H1 (cell line): ENCODE results near the gene OPA3. TPM values are rescaled to one million over a fixed set of nuclear protein-coding genes. Genes with fewer than 3 reads are reported as not detected.

ENCODE experiments used
- CTCF ChIA-PET: fragments of 300-600 bp; sonication (Branson Sonifier 250); formaldehyde crosslinking; loops from one replicate; lab custom pipeline; 2021; ENCODE audit not compliant: partially characterized antibody; lab: Charles Lee
- POLR2A ChIA-PET: fragments of 300-600 bp; sonication (Branson Sonifier 250); formaldehyde crosslinking; loops from one replicate; lab custom pipeline; 2021; ENCODE audit warnings: inconsistent platforms; ENCODE audit not compliant: partially characterized antibody; lab: Charles Lee
- DNase-seq, 2 experiments: peaks; one replicate each; pipeline versions ENCODE4 v3.0.0 to v3.0.0-alpha.2; 2010 to 2022; ENCODE audit warnings: low spot score in 2 of 2, low read depth in 1 of 2, mixed read lengths in 1 of 2
- FAIRE-seq: peaks from 2 replicates; lab custom pipeline; 2011; peaks lifted over from hg19 to GRCh38; lab: Jason Lieb, UNC
- H2AFZ ChIP-seq: 2 replicates; pipeline ENCODE4 v1.8.1; 2012; ENCODE audit warnings: low read length, inconsistent platforms
- H2AK5ac ChIP-seq: 2 replicates; pipeline ENCODE4 v1.6.1; 2013; ENCODE audit warnings: low read depth, low read length
- H2BK120ac ChIP-seq: replicated peaks from 2 replicates; pipeline ENCODE3; 2013; ENCODE audit warnings: low read depth, low read length, inconsistent platforms
- H2BK12ac ChIP-seq: 2 replicates; pipeline ENCODE4 v1.6.1; 2013; ENCODE audit warnings: low read depth, low read length
- H2BK15ac ChIP-seq: 2 replicates; pipeline ENCODE4 v1.6.1; 2013; ENCODE audit warnings: low read length
- H2BK20ac ChIP-seq: 2 replicates; pipeline ENCODE4 v1.6.1; 2013; ENCODE audit warnings: low read length
- H2BK5ac ChIP-seq: 2 replicates; pipeline ENCODE4 v1.6.1; 2013; ENCODE audit warnings: low read depth, low read length
- H3K14ac ChIP-seq: 2 replicates; pipeline ENCODE4 v1.6.1; 2013; ENCODE audit warnings: inconsistent platforms; ENCODE audit not compliant: insufficient read length
- H3K18ac ChIP-seq: 2 replicates; pipeline ENCODE4 v1.6.1; 2013; ENCODE audit warnings: low read length; ENCODE audit errors: extremely low read depth
- H3K23ac ChIP-seq: 2 replicates; pipeline ENCODE4 v1.6.1; 2013; ENCODE audit warnings: inconsistent platforms; ENCODE audit not compliant: insufficient read length
- H3K23me2 ChIP-seq: 2 replicates; pipeline ENCODE4 v1.6.1; 2013; ENCODE audit warnings: low read depth, low read length
- H3K27ac ChIP-seq: 2 replicates; pipeline ENCODE4 v1.6.1; 2011; ENCODE audit warnings: low read depth, low read length, inconsistent platforms
- H3K27me3 ChIP-seq, 4 experiments: replicated peaks in 1 of 4; 1 replicate in 1 of 4; 2 replicates in 3 of 4; pipeline versions ENCODE4 v1.6.1 to v1.8.1; 2011 to 2013; ENCODE audit warnings: low read length in 3 of 4, mild to moderate bottlenecking in 3 of 4, inconsistent platforms in 2 of 4, mixed read lengths in 2 of 4, moderate library complexity in 1 of 4; ENCODE audit not compliant: control insufficient read depth in 3 of 4, insufficient read depth in 3 of 4; ENCODE audit errors: extremely low read depth in 1 of 4
- H3K36me3 ChIP-seq, 4 experiments: 2 replicates each; pipeline versions ENCODE4 v1.6.1 to v1.8.1; 2011 to 2013; ENCODE audit warnings: mild to moderate bottlenecking in 4 of 4, low read length in 3 of 4, moderate library complexity in 2 of 4, control low read depth in 1 of 4, inconsistent platforms in 1 of 4; ENCODE audit not compliant: insufficient read depth in 4 of 4, control insufficient read depth in 2 of 4
- H3K4ac ChIP-seq: replicated peaks from 2 replicates; pipeline ENCODE3; 2013; ENCODE audit warnings: low read length, low read depth, mixed read lengths, inconsistent platforms; ENCODE audit not compliant: insufficient read length
- H3K4me1 ChIP-seq, 4 experiments: replicated peaks in 1 of 4; 1 replicate in 1 of 4; 2 replicates in 3 of 4; pipeline versions ENCODE4 v1.6.1 to v1.8.1; 2011 to 2013; ENCODE audit warnings: low read length in 3 of 4, inconsistent platforms in 2 of 4, mixed read lengths in 1 of 4; ENCODE audit not compliant: insufficient read depth in 4 of 4, control insufficient read depth in 3 of 4
- H3K4me2 ChIP-seq, 2 experiments: 2 replicates each; pipeline versions ENCODE4 v1.6.1 to v1.8.1; 2011 to 2013; ENCODE audit warnings: low read depth in 2 of 2, low read length in 2 of 2, control low read depth in 1 of 2, inconsistent platforms in 1 of 2, mild to moderate bottlenecking in 1 of 2; ENCODE audit not compliant: insufficient read depth in 1 of 2
- H3K4me3 ChIP-seq, 4 experiments: fragments of 200-600, 300-600 bp in 1 of 4; sonication (generic), shearing (Covaris generic), sonication (Bioruptor Twin) in 1 of 4; 2 replicates each; pipeline versions ENCODE4 v1.5.1 to v1.8.1; 2011 to 2016; ENCODE audit warnings: low read length in 4 of 4, low read depth in 3 of 4, control low read depth in 2 of 4, inconsistent platforms in 2 of 4, mild to moderate bottlenecking in 2 of 4, mixed read lengths in 1 of 4, moderate library complexity in 1 of 4; ENCODE audit not compliant: insufficient read depth in 2 of 4; ENCODE audit errors: extremely low read depth in 1 of 4
- H3K56ac ChIP-seq: replicated peaks from 2 replicates; pipeline ENCODE3; 2013; ENCODE audit warnings: low read depth, mild to moderate bottlenecking, mixed read lengths, low read length, inconsistent platforms; ENCODE audit not compliant: insufficient read length
- H3K79me1 ChIP-seq: 2 replicates; pipeline ENCODE4 v1.6.1; 2013; ENCODE audit warnings: low read depth, low read length, control low read depth
- H3K79me2 ChIP-seq, 2 experiments: 2 replicates each; pipeline versions ENCODE4 v1.6.1 to v1.8.1; 2012 to 2013; ENCODE audit warnings: low read length in 2 of 2, mild to moderate bottlenecking in 2 of 2, inconsistent platforms in 1 of 2; ENCODE audit not compliant: insufficient read depth in 2 of 2, control insufficient read depth in 1 of 2
- H3K9ac ChIP-seq, 4 experiments: replicated peaks in 1 of 4; 1 replicate in 1 of 4; 2 replicates in 3 of 4; pipeline versions ENCODE4 v1.6.1 to v1.8.1; 2011 to 2013; ENCODE audit warnings: low read depth in 3 of 4, low read length in 3 of 4, control low read depth in 2 of 4, mild to moderate bottlenecking in 2 of 4, moderate library complexity in 2 of 4, inconsistent platforms in 1 of 4; ENCODE audit errors: extremely low read depth in 1 of 4
- H3K9me3 ChIP-seq, 2 experiments: 2 replicates each; pipeline versions ENCODE4 v1.6.1 to v1.8.1; 2012 to 2013; ENCODE audit warnings: mild to moderate bottlenecking in 2 of 2, moderate library complexity in 2 of 2, control low read depth in 1 of 2, inconsistent platforms in 1 of 2, low read depth in 1 of 2, low read length in 1 of 2, mixed read lengths in 1 of 2; ENCODE audit not compliant: insufficient read depth in 2 of 2
- H4K20me1 ChIP-seq, 2 experiments: replicated peaks in 1 of 2; 2 replicates each; pipeline versions ENCODE3 to v1.8.1; 2011 to 2013; ENCODE audit warnings: inconsistent platforms in 2 of 2, low read length in 2 of 2, mild to moderate bottlenecking in 1 of 2; ENCODE audit not compliant: insufficient read depth in 2 of 2, control insufficient read depth in 1 of 2
- H4K5ac ChIP-seq: 2 replicates; pipeline ENCODE4 v1.6.1; 2013; ENCODE audit warnings: low read length, low read depth, mixed read lengths, inconsistent platforms; ENCODE audit not compliant: insufficient read length
- H4K8ac ChIP-seq: 2 replicates; pipeline ENCODE4 v1.8.0; 2013; ENCODE audit warnings: mild to moderate bottlenecking, moderate library complexity, low read length, inconsistent platforms; ENCODE audit not compliant: insufficient read depth; ENCODE audit errors: extremely low read depth
- H4K91ac ChIP-seq: replicated peaks from 2 replicates; pipeline ENCODE3; 2013; ENCODE audit warnings: low read length, mixed read lengths, inconsistent platforms; ENCODE audit not compliant: insufficient read length
- BACH1 ChIP-seq: IDR thresholded peaks from 2 replicates; pipeline ENCODE4 v1.6.1; 2012; ENCODE audit warnings: low read length, improper control_type of control experiment
- CBX5 ChIP-seq: fragments of 300-800, 300-1000 bp; sonication (generic); IDR thresholded peaks from 2 replicates; pipeline ENCODE4 v1.7.1; 2016; ENCODE audit warnings: antibody characterized with exemption, low read length, low read depth
- CTCF ChIP-seq, 3 experiments: IDR thresholded peaks; 1 replicate in 2 of 3; 2 replicates in 1 of 3; pipeline versions ENCODE4 v1.5.1 to v1.6.1; 2011; ENCODE audit warnings: low read length in 3 of 3, mild to moderate bottlenecking in 3 of 3, inconsistent platforms in 2 of 3, low read depth in 1 of 3, moderate library complexity in 1 of 3; ENCODE audit not compliant: insufficient read depth in 1 of 3; ENCODE audit errors: control extremely low read depth in 1 of 3
- E2F6 ChIP-seq: IDR thresholded peaks from 2 replicates; pipeline ENCODE4 v1.6.1; 2012; ENCODE audit warnings: inconsistent platforms
- HDAC6 ChIP-seq: IDR thresholded peaks from one replicate; pipeline ENCODE4 v1.7.1; 2012; ENCODE audit warnings: low read depth, mild to moderate bottlenecking, inconsistent platforms, low read length, moderate library complexity
- JUN ChIP-seq: IDR thresholded peaks from 2 replicates; pipeline ENCODE4 v1.6.1; 2011; ENCODE audit warnings: low read depth, mild to moderate bottlenecking, improper control_type of control experiment, low read length
- SP1 ChIP-seq: IDR thresholded peaks from 2 replicates; pipeline ENCODE4 v1.6.1; 2011; ENCODE audit warnings: low read depth, low read length
- SP4 ChIP-seq: IDR thresholded peaks from 2 replicates; pipeline ENCODE4 v1.6.1; 2012; ENCODE audit warnings: low read length, inconsistent platforms
- SRF ChIP-seq: IDR thresholded peaks from 2 replicates; pipeline ENCODE4 v1.6.1; 2011; ENCODE audit warnings: mild to moderate bottlenecking, low read depth, low read length, moderate library complexity
- TEAD4 ChIP-seq: IDR thresholded peaks from 2 replicates; pipeline ENCODE4 v1.6.1; 2012; ENCODE audit warnings: low read depth, low read length, inconsistent platforms, mixed read lengths
- WGBS, 2 experiments: shearing (Covaris generic) in 1 of 2; methylation state at CpG; one replicate each; pipeline versions ENCODE4 v1.1.6 to v1.1.7; 2013 to 2015; ENCODE audit warnings: low lambda C conversion rate in 2 of 2, mixed read lengths in 2 of 2, inconsistent platforms in 1 of 2, low coverage in 1 of 2, missing lambda C conversion rate in 1 of 2; ENCODE audit not compliant: insufficient replicate concordance in 2 of 2, insufficient coverage in 1 of 2, insufficient read length in 1 of 2; ENCODE audit errors: extremely low coverage in 1 of 2, missing lambda C conversion rate in 1 of 2; 5-methylcytosine and 5-hydroxymethylcytosine counted together
- polyA plus RNA-seq, 7 experiments: library from polyadenylated mRNA; depleted of rRNA in 3 of 7; stranded (reverse) in 5 of 7; unstranded in 2 of 7; fragments of >200 nt in 5 of 7; fragments of 200-250 nt in 2 of 7; gene quantifications; 1 replicate in 5 of 7; 2 replicates in 1 of 7; 4 replicates in 1 of 7; pipeline versions ENCODE4 v1.2.1 to v1.2.3, GENCODE V29; 2011 to 2013; ENCODE audit warnings: missing spikeins in 2 of 7, mixed read lengths in 2 of 7
- total RNA-seq: library from RNA; stranded (reverse); fragmentation: NEBNext Ultra II Directional; extraction: Animal tissue kit (Norgen Biotek cat#: 25700); gene quantifications from 2 replicates; pipeline ENCODE4 v1.2.1, GENCODE V29; 2021

The OPA3 gene
- total and polyA plus RNA-seq, 2 of the 8 experiments (the other 6 are each of a cell fraction or from before 2014, with no cell fraction given) = 12.5 to 14.5 TPM

- no peak overlapping the region for H4K5ac ChIP-seq
- H3K23me2 ChIP-seq = peaks cover 4% of the 10 kb centered on the region; the same call in 1 of the 2 replicates
- H2BK15ac ChIP-seq = no peak overlapping the region
- no peaks in the 10 kb centered on the region for H3K9me3 ChIP-seq
- FAIRE-seq (no peak), DNase-seq (no peak)
- ChIA-PET CTCF (interaction anchor here (0.6 to 1.5 kb wide), 2 partner anchors 45 to 120 kb away, joined by 3 to 6 read pairs; no protein-coding TSS in a partner anchor), POLR2A (interaction anchor here (1.2 kb wide), 1 partner anchor 23 kb away, joined by 3 read pairs; no protein-coding TSS in a partner anchor)
- H3K9ac ChIP-seq = peak overlapping the region in 1 of 4 experiments; percentile 26; a peak in 1 of 7 replicates
- peaks cover 0 to 8% (median 5%) of the 10 kb centered on the region in 4 experiments; a peak in 6 of 7 replicates for H3K4me1 ChIP-seq
- no peaks in the 10 kb centered on the region for H3K27me3 ChIP-seq
- H2BK20ac ChIP-seq = no peak overlapping the region
- no peak overlapping the region for H3K56ac ChIP-seq
- no peak overlapping the region for H2AFZ ChIP-seq
- peaks cover 18 to 37% of the 10 kb centered on the region in 2 experiments for H4K20me1 ChIP-seq
- H3K79me1 ChIP-seq = peaks cover 32% of the 10 kb centered on the region
- no peak overlapping the region for H3K14ac ChIP-seq
- peaks cover 0 to 7% (median 3%) of the 10 kb centered on the region in 4 experiments; a peak in 5 of 8 replicates for H3K36me3 ChIP-seq
- H4K91ac ChIP-seq = no peak overlapping the region
- no peak overlapping the region for H3K4ac ChIP-seq
- H2AK5ac ChIP-seq = no peak overlapping the region
- no peak overlapping the region for H3K23ac ChIP-seq
- H2BK5ac ChIP-seq = peak overlapping the region; percentile 52; the same call in 1 of the 2 replicates
- H2BK120ac ChIP-seq = no peak overlapping the region
- no peak overlapping the region for H3K4me2 ChIP-seq
- no peak overlapping the region for H4K8ac ChIP-seq
- H3K27ac ChIP-seq = no peak overlapping the region
- H3K18ac ChIP-seq = no peak overlapping the region
- H3K79me2 ChIP-seq = peaks cover 31 to 81% of the 10 kb centered on the region in 2 experiments
- H3K4me3 ChIP-seq = no peak overlapping the region
- WGBS, 2 experiments = 87% methylated on average over 6 of the region's 6 CpGs; no CpG with 5 or more reads in 1 of the 2 experiments
- H2BK12ac ChIP-seq = peak overlapping the region; percentile 23; the same call in 1 of the 2 replicates
- TF ChIP-seq TEAD4 (no peak), CTCF (IDR thresholded peaks at IDR 0.05; ENCODE audit: control extremely low read depth in 1 of 3, insufficient read depth in 1 of 3, low read depth in 1 of 3, low read length in 3 of 3) (no peak), HDAC6 (no peak), SRF (no peak), SP1 (no peak), E2F6 (no peak), JUN (no peak), BACH1 (no peak), CBX5 (no peak), SP4 (no peak)
Measured at GRCh38 chr19:45512881-45513483, 71.6 kb downstream of the OPA3 start.
